ENCODE measurements around the gene FLOT2.

DNA sequence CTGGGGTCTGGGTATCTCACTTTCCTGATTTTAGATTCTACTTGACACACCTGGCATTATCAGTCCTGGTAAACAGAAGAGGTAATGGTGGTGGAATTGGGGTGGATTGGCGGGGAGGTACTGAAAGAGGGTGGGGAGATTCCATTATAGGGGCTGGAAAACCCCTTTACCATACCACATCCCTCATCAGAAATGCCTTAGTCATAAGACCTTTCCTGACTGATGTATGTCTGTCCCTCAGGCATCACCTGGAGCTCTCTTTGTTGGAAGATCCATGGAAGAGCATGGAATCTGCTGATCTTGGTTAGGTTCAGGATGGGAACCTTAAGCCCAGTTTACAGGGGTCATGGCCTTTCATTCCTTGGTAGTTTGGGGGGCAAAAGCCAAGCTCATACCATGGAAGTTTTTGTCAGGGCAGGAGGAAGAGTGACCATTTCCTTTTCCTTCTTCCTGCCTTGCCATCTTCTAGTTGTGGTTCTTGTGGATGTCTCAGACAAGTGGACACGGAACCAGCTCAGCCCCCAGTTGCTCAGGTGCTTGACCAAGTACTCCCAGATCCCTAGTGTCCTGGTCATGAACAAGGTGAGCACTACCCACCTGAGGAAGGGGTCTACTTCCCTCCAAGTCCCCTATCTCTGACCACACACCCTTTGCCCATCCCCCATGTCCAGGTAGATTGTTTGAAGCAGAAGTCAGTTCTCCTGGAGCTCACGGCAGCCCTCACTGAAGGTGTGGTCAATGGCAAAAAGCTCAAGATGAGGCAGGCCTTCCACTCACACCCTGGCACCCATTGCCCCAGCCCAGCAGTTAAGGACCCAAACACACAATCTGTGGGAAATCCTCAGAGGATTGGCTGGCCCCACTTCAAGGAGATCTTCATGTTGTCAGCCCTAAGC is 39.4 kb downstream of the FLOT2 start:
- TF ChIP-seq NANOG (IDR thresholded peaks at IDR 0.05; ENCODE audit: insufficient read depth, low read depth, low read length, poor library complexity, severe bottlenecking) (no peak), EGR1 (IDR thresholded peaks at IDR 0.05; ENCODE audit: borderline replicate concordance, low read depth, low read length) (no peak)

All from H1 (cell line).